Psoas muscle (tissue), 8 donors: ENCODE results near the gene COL4A2. TPM values are rescaled to one million over a fixed set of nuclear protein-coding genes. Genes with fewer than 3 reads are reported as not detected.

Experiments
- ATAC-seq, 4 donors: fragments of 200-7000 bp; cut with Tn5 transposase; one replicate each; pipeline ENCODE4 v1.9.1; 2020; ENCODE audit warnings: moderate library complexity in 3 of 4, mild to moderate bottlenecking in 2 of 4
- DNase-seq, 2 donors: peaks; one replicate each; pipeline ENCODE4 v3.0.0-alpha.2; 2020
- H3K27ac ChIP-seq: fragments of 200-600 bp; one replicate; pipeline ENCODE4 v1.8.0; 2022
- H3K27me3 ChIP-seq, 3 donors: fragments of 200-600 bp in 1 of 3; one replicate each; pipeline versions ENCODE4 v1.6.1 to v1.8.0; 2013 to 2022; ENCODE audit warnings: low read length in 2 of 3, mild to moderate bottlenecking in 2 of 3, moderate library complexity in 1 of 3; ENCODE audit not compliant: insufficient read depth in 3 of 3
- H3K36me3 ChIP-seq, 2 donors: fragments of 200-600 bp in 1 of 2; one replicate each; pipeline versions ENCODE4 v1.6.1 to v1.8.0; 2013 to 2022; ENCODE audit warnings: low read depth in 1 of 2, mild to moderate bottlenecking in 1 of 2, moderate library complexity in 1 of 2; ENCODE audit not compliant: insufficient read depth in 1 of 2
- H3K4me1 ChIP-seq: fragments of 200-600 bp; one replicate; pipeline ENCODE4 v1.8.0; 2022
- H3K4me3 ChIP-seq: fragments of 200-600 bp; one replicate; pipeline ENCODE4 v1.8.0; 2022; ENCODE audit warnings: mild to moderate bottlenecking
- H3K9me3 ChIP-seq: fragments of 200-600 bp; one replicate; pipeline ENCODE4 v1.8.0; 2022
- CTCF ChIP-seq: fragments of 200-600 bp; IDR thresholded peaks from one replicate; pipeline ENCODE4 v1.8.0; 2022; ENCODE audit warnings: antibody characterized with exemption
- WGBS, 3 donors: extraction: QIAGEN DNeasy Blood & Tissue Kit; methylation state at CpG; one replicate each; pipeline versions ENCODE4 v1.1.6 to v1.1.7; 2013; 5-methylcytosine and 5-hydroxymethylcytosine counted together
- intact Hi-C, 2 donors: fragments of 100-400 bp; cut with DNase I; formaldehyde crosslinking; loops; one replicate each; pipeline versions ENCODE4 v1.11.0 to v1.14.2; 2022
- polyA plus RNA-seq, 3 donors: library from polyadenylated mRNA; stranded (reverse); fragments of 200-250 nt; gene quantifications; one replicate each; pipeline ENCODE4 v1.2.3, GENCODE V29; 2013
- total RNA-seq, 4 donors: library from RNA; stranded (reverse); fragmentation: NEBNext Ultra II Directional in 2 of 4; extraction: Animal tissue kit (Norgen Biotek cat#: 25700) in 2 of 4; gene quantifications; one replicate each; pipeline versions ENCODE4 v1.2.1 to v1.2.4, GENCODE V29; 2021 to 2023
- donor health status: healthy with polysubstance abuse.
- donor health status: DM: no; HTN: no; CAD: no; lungs with moderate emphysema.
- donor health status: Bipolar disorder and iron deficiency.
- donor health status: healthy.
- donor health status: DM: yes; HTN: yes; CAD: no.
- donor health status: DM: no; HTN: no; CAD: no.
- donor health status: DM: no; HTN: no; CAD: no.
- donor health status: DM: yes; HTN: yes; CAD: no.

Gene COL4A2
- total and polyA plus RNA-seq, 7 donors = 25.8 to 84.5 (median 57.8) TPM

- H3K4me1 ChIP-seq = peaks cover 43% of the 10 kb centered on the region
- no peak overlapping the region for H3K4me3 ChIP-seq
- 72 to 77% (median 76%) methylated on average over 7 of the region's 7 CpGs for WGBS, 3 donors
- H3K9me3 ChIP-seq = no peaks in the 10 kb centered on the region
- ATAC-seq (no peak), DNase-seq (no peak)
- H3K36me3 ChIP-seq = no peaks in the 10 kb centered on the region
- intact Hi-C loops = loop anchor here (5.0 to 10.0 kb wide), 4 partner anchors 107 to 1452 kb away; partner anchors contain the start of genes COL4A1 (in 1 of the 2) and COL4A2 (in 1 of the 2)
- TF ChIP-seq CTCF = no peak
- no peak overlapping the region for H3K27ac ChIP-seq
- no peaks in the 10 kb centered on the region for H3K27me3 ChIP-seq
These were observed 107.2 kb downstream of the COL4A2 start for GRCh38 chr13:110414283-110414682.

GRCh38 chr13:110414931-110415330, 107.8 kb downstream of the COL4A2 start:
- DNase-seq = no peak
- Histone ChIP-seq H3K27ac (no peak overlapping the region), H3K4me1 (peaks cover 43% of the 10 kb centered on the region), H3K4me3 (no peak overlapping the region), H3K36me3 (no peaks in the 10 kb centered on the region), H3K9me3 (no peaks in the 10 kb centered on the region), H3K27me3 (no peaks in the 10 kb centered on the region)
- intact Hi-C loops = loop anchor here (5.0 to 10.0 kb wide), 4 partner anchors 108 to 1453 kb away; partner anchors contain the start of genes COL4A1 (in 1 of the 2) and COL4A2 (in 1 of the 2)
- no peak for TF ChIP-seq CTCF
- ATAC-seq = no peak
- WGBS, 3 donors = 85 to 91% (median 89%) methylated on average over 2 of the region's 2 CpGs

- Histone ChIP-seq H3K27me3 (no peaks in the 10 kb centered on the region), H3K4me1 (peaks cover 40% of the 10 kb centered on the region), H3K36me3 (no peaks in the 10 kb centered on the region), H3K27ac (peak overlapping the region; percentile 72), H3K4me3 (no peak overlapping the region), H3K9me3 (no peaks in the 10 kb centered on the region)
- intact Hi-C loops = loop anchor here in 1 of 2 donors (2.0 to 10.0 kb wide), 2 partner anchors 193 to 1451 kb away; no protein-coding TSS in a partner anchor
- no peak for DNase-seq
- peak; percentile 21 to 67 (median 46) for ATAC-seq
- WGBS, 3 donors = 66 to 71% (median 68%) methylated on average over 8 of the region's 8 CpGs
- no peak for TF ChIP-seq CTCF
These were observed 108.6 kb downstream of the COL4A2 start for GRCh38 chr13:110415669-110416068.

GRCh38 chr13:110416131-110417025, 109.3 kb downstream of the COL4A2 start:
- peak in 3 of 4 donors; percentile 29 to 43 (median 33) for ATAC-seq
- WGBS, 3 donors = 24 to 45% (median 29%) methylated on average over 7 of the region's 7 CpGs
- Histone ChIP-seq H3K27ac (peak overlapping the region; percentile 72), H3K4me3 (peak overlapping the region; percentile 50), H3K36me3 (no peaks in the 10 kb centered on the region), H3K9me3 (no peaks in the 10 kb centered on the region), H3K4me1 (peaks cover 36% of the 10 kb centered on the region), H3K27me3 (no peaks in the 10 kb centered on the region)
- DNase-seq = no peak
- intact Hi-C loops = loop anchor here in 1 of 2 donors (2.0 to 10.0 kb wide), 2 partner anchors 194 to 1452 kb away; no protein-coding TSS in a partner anchor
- TF ChIP-seq CTCF = no peak
